Superior temporal gyrus (tissue), 1 donor: ENCODE measurements around the gene VWA8.
"Not testable (repeated sequence)": the region's sequence is repeated elsewhere in the genome, so short reads cannot be mapped to it uniquely, and the experiment has no call there.

ENCODE experiments used
- DNase-seq: peaks from one replicate; pipeline ENCODE4 v3.0.0-alpha.2; 2016; ENCODE audit errors: extremely low spot score

VWA8 gene

GRCh38 chr13:41851351-41851750, 109.6 kb downstream of the VWA8 start:
- no peak for DNase-seq

DNA sequence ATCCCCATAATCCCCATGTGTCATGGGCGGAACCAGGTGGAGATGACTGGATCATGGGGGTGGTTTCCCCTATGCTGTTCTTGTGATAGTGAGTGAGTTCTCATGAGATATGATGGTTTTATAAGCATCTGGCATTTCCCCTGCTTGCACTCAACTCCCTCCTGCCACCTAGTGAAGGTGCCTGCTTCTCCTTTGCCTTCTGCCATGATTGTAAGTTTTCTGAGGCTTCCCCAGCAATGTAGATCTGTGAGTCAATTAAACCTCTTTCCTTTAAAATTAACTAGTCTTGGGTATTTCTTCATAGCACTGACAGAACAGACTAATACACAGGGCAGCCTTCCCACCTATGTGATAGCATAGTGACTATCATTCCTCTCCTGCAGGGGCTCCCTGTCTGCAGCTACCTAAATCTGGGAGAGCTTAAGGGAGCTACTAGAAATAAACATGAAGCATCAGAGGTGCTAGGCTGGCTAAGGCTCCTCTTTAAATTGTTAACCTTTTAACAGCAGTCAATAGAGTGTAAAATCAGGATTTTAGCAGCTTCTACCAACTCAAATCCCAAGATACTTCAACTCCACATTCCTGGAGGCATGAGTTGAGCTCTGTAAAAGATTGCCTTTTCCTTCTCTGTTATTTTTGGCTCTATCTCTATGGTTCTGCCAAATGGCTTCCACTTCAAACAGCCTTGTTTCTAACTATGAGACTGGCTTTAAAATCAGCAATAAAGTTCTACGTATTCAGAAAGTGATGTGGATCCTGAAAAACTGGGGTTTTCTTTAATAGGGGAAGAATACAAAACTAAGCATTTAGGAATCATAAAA, 112.3 kb downstream of the VWA8 start:
- DNase-seq, result no peak

DNA sequence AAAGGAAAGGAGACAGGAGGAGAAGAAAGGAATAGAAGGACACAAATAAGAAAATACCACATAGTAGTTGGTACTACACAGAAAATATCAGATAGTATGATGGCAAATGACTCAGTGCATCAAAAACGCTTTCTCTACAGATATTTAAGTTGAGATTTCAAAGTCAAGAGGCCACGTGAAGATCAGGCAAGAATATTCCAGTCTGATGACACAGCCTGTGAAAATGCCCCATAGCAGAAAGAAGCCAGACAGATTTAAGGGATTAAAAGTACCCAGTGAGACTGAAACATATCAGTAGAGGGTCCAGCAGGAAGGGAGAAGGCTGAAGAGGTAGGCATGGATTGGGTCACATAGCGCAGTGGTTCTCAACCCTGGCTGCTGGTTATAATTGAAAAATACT, 113.7 kb downstream of the VWA8 start:
- no peak for DNase-seq

DNA sequence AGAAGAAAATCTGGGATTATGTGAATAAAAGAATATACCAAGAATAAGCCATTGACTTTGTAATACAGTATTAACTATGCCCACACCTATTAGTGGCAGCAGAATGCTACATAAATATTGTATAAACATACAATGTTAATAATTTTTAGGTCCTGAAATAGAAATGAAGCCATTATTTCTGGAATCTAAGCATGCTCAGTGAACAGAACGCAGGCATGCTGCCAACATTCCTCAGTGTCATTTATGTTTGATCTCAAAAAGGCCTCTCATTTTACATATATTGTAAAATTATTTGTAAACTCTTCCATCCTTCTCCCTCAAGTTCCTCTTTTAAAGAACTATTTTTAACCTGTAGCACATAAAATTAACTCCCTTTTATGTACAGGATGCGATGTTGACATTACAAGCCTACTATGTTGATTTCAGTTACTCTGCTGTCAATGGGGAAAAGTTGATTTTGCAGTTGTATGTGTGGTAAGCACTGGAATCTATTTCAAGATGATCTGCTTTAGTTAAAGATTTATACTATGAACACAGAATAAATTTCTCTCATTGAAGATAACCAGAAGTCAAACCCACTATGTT, 118.8 kb downstream of the VWA8 start:
- no peak for DNase-seq

GRCh38 chr13:41837629-41838028, 123.3 kb downstream of the VWA8 start:
- no peak for DNase-seq

DNA sequence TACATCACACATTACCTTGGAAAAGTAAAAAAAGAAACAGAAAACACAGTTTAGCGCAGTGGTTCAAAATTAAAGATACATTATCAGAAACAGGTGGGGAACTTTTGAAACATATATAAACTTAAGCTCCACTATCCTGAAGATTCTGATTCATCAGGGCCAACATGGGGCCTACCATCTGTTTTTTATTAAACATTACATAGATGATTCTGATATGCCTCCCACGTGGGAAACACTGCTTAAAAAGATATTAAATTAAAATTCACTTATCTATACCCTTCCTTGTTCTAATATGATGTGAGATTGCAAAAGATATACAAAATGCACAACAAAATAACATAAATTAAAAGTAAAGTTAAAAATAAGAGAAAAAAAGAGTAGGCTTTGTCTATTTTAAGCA, 125.0 kb downstream of the VWA8 start:
- no peak for DNase-seq

DNA sequence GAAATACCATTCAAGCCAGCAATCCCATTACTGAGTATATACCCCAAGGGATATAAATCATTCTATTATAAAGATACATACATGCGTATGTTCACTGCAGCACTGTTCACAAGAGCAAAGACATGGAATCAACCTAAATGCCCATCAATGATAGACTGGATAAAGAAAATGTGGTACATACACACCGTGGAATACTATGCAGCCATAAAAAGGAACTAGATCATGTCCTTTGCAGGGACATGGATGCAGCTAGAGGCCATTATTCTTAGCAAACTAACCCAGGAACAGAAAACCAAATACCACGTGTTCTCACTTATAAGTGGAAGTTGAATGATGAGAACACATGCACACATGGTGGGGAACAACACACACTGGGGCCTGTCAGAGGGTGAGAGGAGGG, 126.2 kb downstream of the VWA8 start:
- not testable (repeated sequence) for DNase-seq

DNA sequence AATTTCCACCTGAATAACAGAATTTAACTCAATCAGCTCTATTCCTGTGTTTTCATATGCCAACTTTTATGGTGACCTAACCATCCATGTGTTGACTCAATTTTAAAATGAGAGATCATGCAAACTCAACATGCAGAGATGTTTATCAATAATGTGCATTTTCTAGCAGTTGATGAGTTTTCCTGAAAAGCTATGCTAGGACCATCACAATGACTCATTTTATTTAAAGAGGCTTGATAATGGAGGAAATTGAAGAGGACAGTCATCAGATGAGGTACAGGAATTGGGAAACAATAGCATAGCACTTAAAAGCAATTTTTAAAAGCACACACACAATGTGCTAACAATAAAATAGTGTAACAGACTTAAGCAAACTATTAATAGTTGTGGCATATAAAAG, 127.1 kb downstream of the VWA8 start:
- DNase-seq, result no peak

DNA sequence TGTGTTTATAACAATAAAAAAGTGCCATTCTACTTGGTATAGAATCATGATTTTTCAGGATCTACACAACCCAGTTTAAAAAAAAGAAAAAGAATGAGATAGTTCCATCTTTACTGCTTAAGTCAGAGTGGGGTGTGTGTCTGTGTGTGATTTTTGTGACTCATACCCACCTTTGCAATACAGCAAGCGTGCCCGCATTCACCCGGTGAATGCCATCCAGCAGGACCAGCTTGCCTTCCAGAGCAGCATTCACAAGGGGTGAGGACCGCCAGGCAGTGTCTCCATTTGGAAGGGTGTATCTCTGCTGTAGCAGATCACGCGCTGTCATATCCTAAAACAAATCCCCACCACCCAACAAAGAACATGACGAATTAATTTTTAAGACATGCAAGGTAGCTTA, 127.7 kb downstream of the VWA8 start:
- DNase-seq, result no peak

DNA sequence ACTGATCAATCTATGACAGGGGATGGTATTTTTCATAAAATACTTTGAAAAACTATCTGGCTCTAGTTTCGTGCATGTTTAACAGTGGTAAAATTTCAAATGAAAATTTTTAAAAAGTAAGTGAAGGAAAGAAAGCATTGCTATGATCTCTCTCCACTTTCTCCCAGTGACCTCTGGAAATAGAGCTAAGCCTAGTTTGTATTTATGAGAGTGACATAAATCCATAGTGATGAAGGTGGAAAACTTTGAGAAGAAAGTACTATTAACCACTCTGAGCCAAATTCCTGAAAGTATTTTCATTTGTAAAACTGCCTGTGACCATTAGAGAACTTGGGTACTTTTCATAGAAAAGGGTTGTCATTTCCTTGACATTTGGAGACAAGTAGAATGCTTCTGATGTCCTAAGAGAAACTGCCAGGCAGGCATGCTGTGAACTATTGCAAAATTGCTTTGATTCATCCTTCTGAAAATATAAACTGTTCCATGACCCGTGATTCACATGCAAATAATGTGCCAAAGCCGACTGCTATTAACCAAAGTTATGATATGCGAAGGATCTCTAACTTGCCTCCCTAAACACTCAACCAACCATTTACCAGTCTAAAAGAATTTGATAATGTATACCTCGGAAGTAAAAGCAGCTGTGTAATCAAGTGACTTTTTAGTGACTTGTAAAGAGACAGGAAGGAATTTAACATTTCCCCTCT, 133.2 kb downstream of the VWA8 start:
- no peak for DNase-seq

DNA sequence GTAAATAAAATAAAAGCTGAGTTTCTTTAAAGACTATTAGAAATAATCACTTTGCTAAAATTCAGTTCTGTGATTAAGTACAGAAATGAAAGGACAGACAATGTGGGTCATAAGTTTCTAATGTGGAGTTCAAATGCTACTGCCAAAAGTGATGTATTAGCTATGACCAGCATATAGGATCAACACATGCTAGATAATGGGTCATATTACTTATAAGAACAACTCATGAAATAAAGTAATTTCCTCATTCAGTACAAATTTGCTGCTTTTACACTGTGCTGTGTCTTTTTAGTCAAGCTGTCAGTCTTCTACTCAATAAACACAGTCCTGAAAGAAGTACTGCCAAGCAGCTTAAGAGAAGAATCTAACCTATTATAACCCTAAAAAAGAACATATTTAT, 135.2 kb downstream of the VWA8 start:
- no peak for DNase-seq

GRCh38 chr13:41823476-41823875, 137.4 kb downstream of the VWA8 start:
- no peak for DNase-seq

DNA sequence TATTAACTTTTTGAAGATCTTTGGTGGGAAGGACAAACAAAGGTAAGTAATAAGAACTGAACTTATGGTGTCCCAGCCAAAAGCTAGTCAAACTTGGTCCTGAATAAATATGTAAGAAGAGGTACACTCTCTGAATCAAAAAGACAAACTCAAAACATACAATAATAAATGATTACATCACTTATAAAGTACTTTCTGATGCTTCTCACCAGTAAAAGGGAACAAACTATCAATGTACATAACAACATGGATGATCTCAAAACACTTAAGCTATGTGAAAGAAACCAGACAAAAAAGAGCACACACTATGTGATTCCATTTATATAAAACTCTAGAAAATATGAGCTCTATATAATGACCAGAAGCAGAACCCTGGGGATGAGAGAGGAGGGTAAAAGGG, 138.3 kb downstream of the VWA8 start:
- DNase-seq, result no peak

DNA sequence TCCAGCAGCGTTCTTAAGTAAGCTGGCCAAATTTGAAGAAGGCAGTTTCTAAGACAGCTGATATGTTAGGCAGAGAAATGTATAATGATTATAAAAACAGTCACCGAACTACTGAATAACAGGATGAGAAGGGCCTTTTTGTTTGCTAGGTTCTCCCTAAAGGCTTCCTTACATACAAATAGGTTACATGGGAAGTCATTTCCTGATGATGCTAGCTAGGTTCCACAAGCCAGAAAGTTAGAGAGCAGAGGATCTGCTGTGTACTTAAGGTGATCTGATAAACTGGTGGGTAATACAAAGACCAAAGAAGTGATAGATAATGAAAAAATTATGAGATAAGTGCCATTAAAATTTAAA, 139.7 kb downstream of the VWA8 start:
- DNase-seq, result no peak

- DNase-seq, result no peak
Measured at GRCh38 chr13:41820581-41821237, 140.2 kb downstream of the VWA8 start.

DNA sequence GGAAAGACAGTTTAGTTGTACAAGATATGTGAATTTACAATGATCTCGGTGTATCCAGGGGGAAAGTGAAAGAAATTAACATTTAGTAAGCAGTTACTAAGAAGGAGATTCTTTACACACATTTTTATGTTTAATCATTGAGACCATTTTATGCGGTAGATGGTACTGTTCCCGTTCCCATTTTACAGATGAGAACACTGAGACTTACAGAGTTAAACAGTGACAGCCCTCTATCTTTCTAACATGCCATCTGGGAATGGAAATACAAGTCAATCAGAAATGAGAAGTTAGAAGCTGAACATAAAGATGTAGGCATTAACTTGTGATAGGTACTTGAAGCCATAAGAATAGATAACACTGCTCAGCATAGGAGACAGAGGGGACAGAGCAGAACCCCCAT, 144.9 kb downstream of the VWA8 start:
- DNase-seq, result no peak

GRCh38 chr13:41813426-41813825, 147.5 kb downstream of the VWA8 start:
- no peak for DNase-seq

DNA sequence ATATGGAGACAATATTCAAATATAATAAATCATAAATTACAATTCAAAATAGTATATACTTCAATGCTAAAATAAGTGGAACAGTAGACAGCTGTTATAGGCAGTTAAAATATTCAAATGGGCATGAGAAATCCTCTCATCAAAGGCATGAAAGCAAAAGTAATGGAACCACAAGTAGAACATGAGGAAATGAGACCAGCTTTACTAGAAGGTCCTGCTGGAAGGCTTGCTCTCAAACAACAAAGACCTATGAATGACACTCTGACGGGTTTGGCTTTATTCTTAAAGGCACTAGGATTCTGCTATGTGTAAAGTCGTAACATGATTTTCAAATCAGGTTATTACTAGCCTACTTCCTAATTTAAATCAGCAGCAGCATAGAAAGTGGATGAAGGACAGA, 148.1 kb downstream of the VWA8 start:
- no peak for DNase-seq

- DNase-seq, result no peak
Measured at GRCh38 chr13:41812237-41812636, 148.7 kb downstream of the VWA8 start.

DNA sequence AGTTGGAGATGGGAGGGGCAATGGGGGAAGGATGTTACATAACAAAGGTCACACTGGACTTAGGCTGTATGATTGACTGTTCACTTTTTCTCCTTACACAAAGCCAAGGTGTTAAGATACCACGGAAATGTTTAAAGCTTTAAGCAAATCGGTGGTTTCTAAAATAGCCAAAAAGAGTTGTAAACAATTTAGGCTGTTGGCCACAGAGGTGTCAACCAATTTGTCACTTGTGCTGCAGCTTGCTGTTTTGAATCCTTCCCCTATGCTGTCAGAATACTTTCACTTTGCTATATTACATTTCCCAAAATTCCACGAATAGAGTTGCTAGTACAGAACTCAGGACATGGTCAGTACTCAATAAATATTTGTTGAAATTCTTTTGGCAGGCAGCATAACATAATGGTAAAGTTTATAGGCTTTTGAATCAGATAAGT, 149.3 kb downstream of the VWA8 start:
- no peak for DNase-seq

GRCh38 chr13:41809962-41810361, 150.9 kb downstream of the VWA8 start:
- DNase-seq, result no peak

DNA sequence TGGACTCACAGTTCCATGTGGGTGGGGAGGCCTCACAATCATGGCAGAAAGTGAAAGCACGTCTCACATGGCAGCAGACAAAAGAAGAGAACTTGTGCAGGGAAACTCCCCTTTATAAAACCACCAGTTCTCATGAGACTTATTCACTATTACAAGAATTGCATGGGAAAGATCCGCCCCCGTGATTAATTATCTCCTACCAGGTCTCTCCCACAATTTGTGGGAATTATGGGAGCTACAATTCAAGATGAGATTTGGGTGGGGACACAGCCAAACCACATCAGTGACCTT, 157.5 kb downstream of the VWA8 start:
- not testable (repeated sequence) for DNase-seq
